Body of pancreas (tissue), 4 donors: ENCODE data around the gene NAA50. TPM values are rescaled to one million over a fixed set of nuclear protein-coding genes. Genes with fewer than 3 reads are reported as not detected.

Experiments
- ATAC-seq: fragments of 150-250 bp; one replicate; pipeline ENCODE4 v1.9.1; 2016
- DNase-seq, 4 donors: peaks; one replicate each; pipeline ENCODE4 v3.0.0-alpha.2; 2019
- H3K27ac ChIP-seq, 4 donors: fragments of 200-600 bp; sonication (generic); 1 replicate in 3 of 4; 2 replicates in 1 of 4; pipeline versions ENCODE4 v1.5.1 to v1.6.1; 2016 to 2019; ENCODE audit warnings: mild to moderate bottlenecking in 1 of 4, mixed read lengths in 1 of 4, moderate library complexity in 1 of 4
- H3K27me3 ChIP-seq, 2 donors: fragments of 200-600 bp; sonication (generic); one replicate each; pipeline ENCODE4 v1.6.0; 2016; ENCODE audit warnings: mild to moderate bottlenecking in 1 of 2
- H3K36me3 ChIP-seq, 2 donors: fragments of 200-600 bp; sonication (generic); replicated peaks in 1 of 2; 2 replicates each; pipeline ENCODE4 v1.5.1; 2016; ENCODE audit warnings: low read depth in 2 of 2; ENCODE audit not compliant: insufficient read depth in 1 of 2
- H3K4me1 ChIP-seq: fragments of 200-600 bp; sonication (generic); one replicate; pipeline ENCODE4 v1.6.0; 2016
- H3K4me3 ChIP-seq, 2 donors: fragments of 200-600 bp; sonication (generic); 1 replicate in 1 of 2; 2 replicates in 1 of 2; pipeline ENCODE4 v1.5.1; 2016 to 2019
- H3K9me3 ChIP-seq, 3 donors: fragments of 200-600 bp; sonication (generic); 1 replicate in 2 of 3; 2 replicates in 1 of 3; pipeline ENCODE4 v1.5.1; 2016
- POLR2A ChIP-seq, 3 donors: fragments of 450-650 bp; IDR thresholded peaks; one replicate each; pipeline ENCODE4 v1.6.1; 2016; ENCODE audit warnings: antibody characterized with exemption in 3 of 3, mild to moderate bottlenecking in 2 of 3
- WGBS, 2 donors: methylation state at CpG; one replicate each; pipeline ENCODE4 v1.1.5; 2017; 5-methylcytosine and 5-hydroxymethylcytosine counted together
- intact Hi-C: fragments of 100-400 bp; cut with DNase I; formaldehyde crosslinking; loops from one replicate; pipeline ENCODE4 v1.15.1; 2023
- total RNA-seq, 2 donors: library from RNA; depleted of rRNA; stranded (reverse); fragments of >200 nt; gene quantifications; one replicate each; pipeline ENCODE4 v1.1.0, GENCODE V29; 2016
- TF ChIP-seq, protein P1 (sequence below), 7 experiments: fragments of 450-650 bp in 4 of 7; fragments of 200-600 bp in 3 of 7; sonication (generic) in 3 of 7; IDR thresholded peaks; one replicate each; pipeline ENCODE4 v1.5.1; 2016 to 2019; ENCODE audit warnings: antibody characterized with exemption in 7 of 7

Gene NAA50
- total RNA-seq, 2 donors from 2014 or later, result 32.2 to 93.6 TPM

DNA sequence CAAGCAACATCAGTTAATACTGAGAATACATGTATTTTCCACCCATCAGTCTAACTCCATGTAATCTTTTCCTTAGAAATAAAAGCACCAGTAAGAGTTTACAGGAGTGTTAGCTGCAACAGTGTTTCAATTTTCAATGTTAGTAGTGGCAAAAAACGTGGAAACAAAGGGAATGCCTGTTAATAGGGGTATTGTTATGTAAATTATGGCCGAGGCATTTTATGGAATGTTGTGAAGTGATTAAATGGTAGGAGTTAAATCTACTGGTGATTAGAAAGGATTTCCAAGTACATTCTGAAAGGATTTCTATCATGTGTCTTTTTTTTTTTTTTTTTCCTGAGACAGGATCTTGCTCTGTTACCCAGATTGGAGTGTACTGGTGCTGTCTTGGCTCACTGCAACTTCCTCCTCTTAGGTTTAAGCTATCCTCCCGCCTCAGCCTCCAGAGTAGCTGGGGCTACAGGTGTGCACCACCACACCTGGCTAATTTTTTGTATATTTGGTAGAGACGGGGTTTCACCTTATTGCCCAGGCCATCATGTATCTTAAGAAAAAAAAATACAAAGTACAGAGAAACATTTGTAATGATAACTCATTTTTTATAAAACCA, 7.4 kb upstream of the NAA50 start:
- Histone ChIP-seq H3K4me3 (no peak overlapping the region), H3K27me3 (no peaks in the 10 kb centered on the region), H3K27ac (no peak overlapping the region), H3K36me3 (no peaks in the 10 kb centered on the region), H3K9me3 (no peaks in the 10 kb centered on the region), H3K4me1 (peaks cover 9% of the 10 kb centered on the region)
- DNase-seq (no peak), ATAC-seq (no peak)
- TF ChIP-seq, protein P1, sequence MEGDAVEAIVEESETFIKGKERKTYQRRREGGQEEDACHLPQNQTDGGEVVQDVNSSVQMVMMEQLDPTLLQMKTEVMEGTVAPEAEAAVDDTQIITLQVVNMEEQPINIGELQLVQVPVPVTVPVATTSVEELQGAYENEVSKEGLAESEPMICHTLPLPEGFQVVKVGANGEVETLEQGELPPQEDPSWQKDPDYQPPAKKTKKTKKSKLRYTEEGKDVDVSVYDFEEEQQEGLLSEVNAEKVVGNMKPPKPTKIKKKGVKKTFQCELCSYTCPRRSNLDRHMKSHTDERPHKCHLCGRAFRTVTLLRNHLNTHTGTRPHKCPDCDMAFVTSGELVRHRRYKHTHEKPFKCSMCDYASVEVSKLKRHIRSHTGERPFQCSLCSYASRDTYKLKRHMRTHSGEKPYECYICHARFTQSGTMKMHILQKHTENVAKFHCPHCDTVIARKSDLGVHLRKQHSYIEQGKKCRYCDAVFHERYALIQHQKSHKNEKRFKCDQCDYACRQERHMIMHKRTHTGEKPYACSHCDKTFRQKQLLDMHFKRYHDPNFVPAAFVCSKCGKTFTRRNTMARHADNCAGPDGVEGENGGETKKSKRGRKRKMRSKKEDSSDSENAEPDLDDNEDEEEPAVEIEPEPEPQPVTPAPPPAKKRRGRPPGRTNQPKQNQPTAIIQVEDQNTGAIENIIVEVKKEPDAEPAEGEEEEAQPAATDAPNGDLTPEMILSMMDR (IDR thresholded peaks at IDR 0.05), result no peak
- TF ChIP-seq POLR2A (IDR thresholded peaks at IDR 0.05), result no peak
- intact Hi-C loops, result no loop called here
- WGBS, 2 donors, result 85 to 87% methylated on average over 4 of the region's 4 CpGs

DNA sequence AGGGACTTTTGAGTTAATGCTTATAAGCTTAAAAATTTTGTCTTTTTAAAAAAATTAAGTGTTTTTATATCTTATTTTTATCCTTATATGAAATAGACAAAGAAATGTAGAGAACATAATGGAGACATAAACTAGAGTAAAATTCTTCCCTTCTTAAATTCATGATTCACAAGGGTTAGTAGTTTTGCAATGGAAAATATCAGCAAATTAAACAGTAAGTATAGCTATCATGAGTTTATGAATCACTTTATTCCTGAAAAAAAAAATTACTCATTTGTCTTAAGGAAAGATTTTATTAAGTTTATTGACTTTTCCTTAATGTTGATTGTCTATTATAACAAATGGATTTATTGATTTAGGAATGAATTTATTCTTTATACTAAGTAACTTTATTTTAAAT, 5.1 kb upstream of the NAA50 start:
- no peak for DNase-seq
- no peak for ATAC-seq
- H3K36me3 ChIP-seq, result no peaks in the 10 kb centered on the region
- intact Hi-C loops, result no loop called here
- peaks cover 19% of the 10 kb centered on the region for H3K4me1 ChIP-seq
- no peaks in the 10 kb centered on the region for H3K27me3 ChIP-seq
- no peak overlapping the region for H3K27ac ChIP-seq
- H3K9me3 ChIP-seq, result no peaks in the 10 kb centered on the region
- no peak overlapping the region for H3K4me3 ChIP-seq
- TF ChIP-seq, protein P1 (IDR thresholded peaks at IDR 0.05), result no peak

DNA sequence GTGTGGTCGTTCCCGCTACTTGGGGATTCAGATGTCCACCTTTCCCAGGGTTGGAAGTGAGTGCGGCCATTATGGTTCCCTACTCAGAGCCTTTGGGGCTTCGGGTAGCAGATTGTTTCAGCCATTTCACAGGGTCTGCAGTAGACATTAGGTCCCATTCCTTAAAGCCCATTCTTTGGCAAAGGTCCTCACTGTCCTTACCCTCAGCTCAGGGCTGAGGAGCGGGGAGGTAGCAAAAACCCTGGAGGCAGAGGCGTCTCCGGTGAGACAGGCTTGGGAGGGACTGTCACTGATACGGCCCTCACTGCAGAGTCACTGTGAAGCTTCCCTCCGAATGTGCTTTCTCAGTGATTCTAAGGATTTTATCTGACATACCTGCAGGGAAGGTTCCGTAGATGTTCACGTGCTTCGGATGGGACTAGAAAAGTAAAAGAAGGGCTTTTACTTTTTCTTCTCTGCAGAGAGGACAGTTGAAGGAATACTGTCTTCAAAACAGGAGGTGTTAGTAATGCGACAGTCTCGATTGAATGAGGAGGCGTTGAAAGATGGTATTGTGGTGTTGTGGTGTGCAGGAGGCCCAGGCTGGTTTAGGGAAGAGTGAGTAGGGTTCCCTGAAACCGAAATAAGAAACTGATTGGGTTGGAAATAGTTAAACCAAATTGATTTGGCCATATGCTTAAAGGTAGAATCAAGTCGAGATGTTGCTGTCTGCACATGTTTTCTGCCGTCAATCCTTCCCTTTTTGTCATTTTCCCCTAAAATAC, 1.4 kb upstream of the NAA50 start:
- TF ChIP-seq POLR2A (IDR thresholded peaks at IDR 0.05), result no peak
- TF ChIP-seq, protein P1 (IDR thresholded peaks at IDR 0.05), result no peak
- no peaks in the 10 kb centered on the region for H3K36me3 ChIP-seq
- H3K27me3 ChIP-seq, result no peaks in the 10 kb centered on the region
- intact Hi-C loops, result no loop called here
- H3K4me1 ChIP-seq, result peaks cover 42% of the 10 kb centered on the region
- no peaks in the 10 kb centered on the region for H3K9me3 ChIP-seq
- no peak for ATAC-seq
- H3K4me3 ChIP-seq, result peak overlapping the region; percentile 32 to 76
- H3K27ac ChIP-seq, result peak overlapping the region; percentile 90 to 100 (median 96)
- DNase-seq, result peak in 1 of 4 donors; percentile 22
- WGBS, 2 donors, result 1 to 2% methylated on average over 18 of the region's 18 CpGs

DNA sequence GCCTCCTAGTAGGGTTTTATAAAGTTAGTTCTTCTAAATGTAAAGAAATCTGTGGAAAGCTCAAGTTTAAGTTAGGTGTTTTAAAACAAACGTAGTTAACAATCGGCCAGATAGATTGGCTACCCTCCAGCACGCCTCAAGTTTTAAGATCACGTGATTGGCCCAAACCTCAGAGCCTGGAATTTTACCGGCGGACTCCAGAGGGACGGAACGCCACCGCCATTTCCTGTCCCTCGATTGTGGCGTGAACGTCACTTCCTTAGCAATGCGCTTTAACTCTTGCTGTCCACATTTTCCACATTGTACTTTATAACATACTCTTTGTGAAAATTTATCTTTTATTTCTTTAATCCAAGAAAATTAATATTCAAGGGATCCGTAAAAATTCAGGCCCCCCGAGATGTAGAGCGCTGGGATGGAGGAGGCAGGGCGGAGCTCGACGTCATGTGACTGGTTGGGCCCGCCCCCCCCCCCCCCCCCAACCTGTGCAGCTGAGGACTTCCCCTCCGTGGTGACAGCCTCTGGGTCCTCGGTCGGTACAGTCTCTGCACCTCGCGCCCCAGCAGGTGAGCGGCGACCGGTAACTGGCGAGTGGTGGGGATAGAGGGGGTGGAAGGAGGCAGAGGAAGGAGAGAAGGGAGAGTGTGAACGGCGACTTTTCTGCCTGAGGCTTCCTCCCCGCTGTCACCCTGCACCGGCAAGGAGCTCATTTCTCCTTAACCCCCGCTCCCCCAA, 666 bp upstream of the NAA50 start, which contains the start of gene ATP6V1A:
Gene ATP6V1A (plus strand): TSS at position 488 of the 735 bp plus-strand sequence. CDS start 31,719 bp downstream, outside the sequence.
- Histone ChIP-seq H3K9me3 (no peaks in the 10 kb centered on the region), H3K27me3 (no peaks in the 10 kb centered on the region), H3K4me3 (peak within 1 kb of the TSS; percentile 87 to 88), H3K27ac (peak within 1 kb of the TSS; percentile 90 to 100 (median 96)), H3K36me3 (no peaks in the 10 kb centered on the region), H3K4me1 (peaks cover 48% of the 10 kb centered on the region)
- WGBS, 2 donors, result 0 to 1% methylated on average over 21 to 33 of the region's 34 CpGs
- TF ChIP-seq, protein P1 (IDR thresholded peaks at IDR 0.05), result peak in 2 of 7 experiments; percentile 16
- peak in 2 of 3 donors; percentile 75 to 83 for TF ChIP-seq POLR2A (IDR thresholded peaks at IDR 0.05)
- intact Hi-C loops, result no loop called here
- peak; percentile 83 for ATAC-seq
- peak; percentile 92 to 96 (median 94) for DNase-seq
